Fibroblast of lung (primary cell): ENCODE data around the gene NT5DC4.

Experiments used
- CTCF ChIP-seq, 2 donors: IDR thresholded peaks in 1 of 2; conservative IDR thresholded peaks in 1 of 2; 1 replicate in 1 of 2; 2 replicates in 1 of 2; pipeline ENCODE4 v1.5.1; 2011 to 2012; ENCODE audit warnings: low read length in 2 of 2, control low read depth in 1 of 2, inconsistent platforms in 1 of 2, low read depth in 1 of 2, mild to moderate bottlenecking in 1 of 2
- EZH2 ChIP-seq: IDR thresholded peaks from 2 replicates; pipeline ENCODE4 v1.5.1; 2012; ENCODE audit warnings: low read length, control low read depth, mild to moderate bottlenecking; ENCODE audit errors: missing control alignments

DNA sequence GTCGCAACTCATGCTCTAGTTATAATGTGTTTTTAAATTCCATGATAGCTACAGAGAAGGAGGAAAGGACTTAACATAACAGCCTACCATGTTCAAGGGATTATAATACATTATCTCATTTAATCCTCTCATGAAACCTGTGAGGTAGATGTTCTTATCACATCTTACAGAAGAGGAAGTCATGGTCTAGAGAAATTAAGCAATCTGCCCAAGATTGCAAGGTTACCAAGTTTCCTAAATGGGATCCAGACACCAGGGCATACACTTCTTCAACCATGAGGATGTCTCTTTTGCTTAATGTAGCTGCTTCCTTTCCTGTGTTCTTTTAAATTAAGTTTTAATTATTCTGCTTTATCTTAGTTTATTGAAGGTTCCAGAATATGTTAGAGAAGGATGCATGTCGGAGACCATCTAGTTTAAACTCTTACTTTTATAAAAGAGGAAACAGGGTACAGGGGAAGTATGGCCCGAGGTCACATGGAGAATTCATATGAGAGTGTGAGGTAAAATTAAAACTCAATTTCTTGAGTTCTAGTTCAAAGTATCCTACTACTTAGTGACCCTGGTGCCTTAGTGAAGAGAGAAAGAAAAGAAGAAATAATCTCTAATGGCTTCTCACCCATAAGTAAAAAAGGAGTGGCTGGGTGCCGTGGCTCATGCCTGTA, 67.0 kb downstream of the NT5DC4 start:
- no peak for TF ChIP-seq CTCF (conservative IDR thresholded peaks at IDR 0.05 in 1 of 2, IDR thresholded peaks at IDR 0.05 in 1 of 2; ENCODE audit: low read depth in 1 of 2, low read length in 2 of 2)
- no peak for TF ChIP-seq EZH2
